SIG-M5 (cell line): ENCODE measurements around the gene PDZRN4.

Experiments
- DNase-seq: peaks from one replicate; lab custom pipeline; 2025; lab: John Stamatoyannopoulos, UW

PDZRN4 gene

DNA sequence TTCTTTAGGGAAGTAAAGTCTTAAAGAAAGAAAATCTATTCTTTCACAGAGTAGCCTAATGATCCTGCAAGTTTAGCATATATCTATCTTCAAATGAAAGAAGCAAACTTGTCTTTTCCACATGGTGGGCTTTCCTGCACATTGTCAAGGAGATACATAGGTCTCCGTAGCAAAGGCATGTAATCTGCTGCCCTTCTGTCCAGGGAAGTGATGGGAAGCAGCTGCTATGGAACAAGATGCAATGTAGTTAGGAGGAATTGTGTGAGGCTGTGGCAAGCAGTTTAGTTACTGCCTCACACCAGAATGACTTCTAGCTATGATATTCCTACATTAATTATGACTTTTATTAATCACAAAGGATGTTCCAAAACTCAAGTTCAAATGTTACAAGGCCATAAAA, 174.4 kb downstream of the PDZRN4 start:
- DNase-seq = no peak

DNA sequence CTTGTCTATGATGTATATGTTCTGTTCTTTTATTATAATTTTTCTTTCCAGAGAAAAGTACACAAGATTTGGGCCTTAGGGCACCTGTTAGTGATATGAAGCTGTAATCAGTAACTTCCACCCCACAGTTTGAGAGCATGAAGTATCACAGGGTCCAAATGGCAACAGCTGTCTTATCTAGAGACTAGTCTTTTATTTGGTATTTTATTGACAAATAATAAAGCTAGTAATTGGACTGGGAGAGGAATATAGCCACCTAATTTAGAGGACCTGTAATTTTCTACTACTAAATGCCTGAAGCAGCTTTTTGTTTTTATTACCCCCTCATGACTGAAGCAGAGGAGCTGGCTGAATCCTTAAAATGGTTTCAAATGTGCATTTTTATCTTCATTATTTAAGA, 174.8 kb downstream of the PDZRN4 start:
- no peak for DNase-seq

DNA sequence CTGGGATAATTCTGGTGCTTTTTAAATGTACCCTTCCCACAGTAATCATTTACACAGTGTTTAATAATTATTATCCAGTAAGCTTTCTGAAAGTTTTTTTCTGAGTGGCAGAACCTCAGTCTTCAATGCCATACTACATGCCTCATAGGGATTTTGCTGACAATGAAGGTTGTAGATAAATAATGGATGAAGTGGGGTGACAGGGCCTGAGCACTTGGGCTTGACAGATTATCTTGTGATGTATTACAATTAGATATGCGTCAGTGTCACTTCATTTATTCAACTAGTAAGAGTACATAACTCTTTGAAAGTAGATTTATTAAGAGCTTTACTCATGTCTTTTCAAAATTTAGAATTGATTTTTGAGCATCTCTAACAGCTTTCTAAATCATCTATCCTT, 176.1 kb downstream of the PDZRN4 start:
- no peak for DNase-seq

DNA sequence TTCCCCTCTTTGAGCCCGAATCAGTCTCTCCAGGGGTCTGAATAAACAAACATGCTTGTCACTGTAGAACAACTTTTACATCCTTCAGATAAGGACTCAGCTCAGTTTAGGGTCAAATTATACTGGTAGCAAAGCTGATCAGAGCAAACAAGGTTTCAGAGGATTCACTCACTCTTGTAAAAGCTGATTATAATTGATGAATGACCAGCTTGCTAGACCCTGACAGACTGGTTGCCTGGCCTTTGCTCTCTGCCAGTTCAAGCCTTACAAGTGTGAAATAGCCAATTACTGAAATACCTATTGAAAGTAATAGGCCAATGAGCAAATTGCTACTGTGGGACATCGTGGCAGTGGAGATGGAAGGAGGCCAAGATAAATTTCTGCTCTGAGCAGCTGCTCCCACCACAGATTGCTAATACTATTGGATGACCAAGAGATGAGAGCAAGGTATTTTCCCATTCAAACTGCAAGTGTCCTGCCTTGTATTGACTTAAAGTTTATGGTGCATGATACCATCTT, 177.6 kb downstream of the PDZRN4 start:
- no peak for DNase-seq

DNA sequence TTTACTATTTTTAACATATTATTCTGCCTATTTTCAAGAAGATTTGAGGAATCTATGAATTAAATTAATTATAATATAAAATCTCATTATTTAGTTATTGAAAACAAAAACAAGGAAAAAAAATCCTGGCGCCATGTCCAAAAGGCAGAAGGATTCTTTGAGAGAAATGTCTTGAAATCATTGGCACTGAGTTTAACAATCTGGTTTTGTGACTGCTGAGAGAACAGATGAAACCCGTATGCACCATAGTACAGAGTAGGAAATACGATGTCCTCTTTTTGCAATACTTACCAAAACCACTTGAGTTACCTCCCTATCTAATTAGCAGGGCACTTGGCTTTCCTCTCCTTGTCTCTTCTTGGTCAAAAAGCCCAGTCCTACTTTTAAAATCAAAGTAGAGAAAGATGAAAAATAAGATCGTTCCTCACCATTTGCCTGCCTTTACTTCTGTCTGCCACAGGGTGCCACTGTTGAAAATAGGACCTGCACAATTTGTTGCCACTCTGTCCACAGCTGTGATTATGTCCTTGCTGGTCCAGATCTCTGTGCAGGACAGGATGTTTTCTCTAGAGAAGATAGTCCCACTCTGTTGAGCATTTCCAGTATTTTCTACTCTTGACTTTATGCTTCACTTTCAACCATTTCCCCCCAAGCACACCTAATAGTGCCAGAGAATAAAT, 179.7 kb downstream of the PDZRN4 start:
- DNase-seq = no peak

DNA sequence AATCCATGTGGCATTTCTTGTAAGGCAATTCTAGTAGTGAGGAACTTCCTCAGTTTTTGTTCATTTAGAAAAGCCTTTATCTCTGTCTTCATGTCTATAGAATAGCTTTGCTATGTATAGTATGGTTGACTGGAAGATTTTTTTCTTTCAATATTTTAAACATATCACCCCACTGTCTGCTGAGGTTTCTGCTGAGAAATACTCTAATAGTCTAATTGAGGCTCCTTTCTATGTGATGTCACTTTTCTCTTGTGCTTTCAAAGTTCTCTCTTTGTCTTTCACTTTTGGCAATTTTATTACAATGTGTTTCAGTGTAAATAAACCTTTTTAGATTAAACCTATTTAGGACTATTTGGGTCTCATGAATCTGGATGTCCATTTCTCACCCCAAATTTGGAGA, 192.8 kb downstream of the PDZRN4 start:
- DNase-seq = no peak

DNA sequence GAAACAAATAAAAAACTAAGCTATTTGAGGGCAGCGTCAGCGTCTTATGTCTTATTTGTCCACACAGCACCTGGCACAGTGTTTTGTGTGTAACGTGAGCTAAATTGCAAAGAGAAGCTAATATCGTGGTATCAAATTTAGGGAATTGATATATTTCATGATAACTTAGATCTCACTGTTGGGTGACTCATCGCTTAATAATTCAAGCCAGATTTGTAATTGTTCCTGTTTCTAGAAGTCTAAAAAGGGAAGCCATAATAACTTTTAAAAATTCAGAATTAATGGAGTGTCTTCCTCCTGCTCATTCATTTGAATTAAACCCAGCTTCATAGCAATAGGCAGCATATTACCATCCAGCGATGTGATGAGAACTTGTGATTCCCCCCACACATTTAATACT, 214.7 kb downstream of the PDZRN4 start:
- no peak for DNase-seq

DNA sequence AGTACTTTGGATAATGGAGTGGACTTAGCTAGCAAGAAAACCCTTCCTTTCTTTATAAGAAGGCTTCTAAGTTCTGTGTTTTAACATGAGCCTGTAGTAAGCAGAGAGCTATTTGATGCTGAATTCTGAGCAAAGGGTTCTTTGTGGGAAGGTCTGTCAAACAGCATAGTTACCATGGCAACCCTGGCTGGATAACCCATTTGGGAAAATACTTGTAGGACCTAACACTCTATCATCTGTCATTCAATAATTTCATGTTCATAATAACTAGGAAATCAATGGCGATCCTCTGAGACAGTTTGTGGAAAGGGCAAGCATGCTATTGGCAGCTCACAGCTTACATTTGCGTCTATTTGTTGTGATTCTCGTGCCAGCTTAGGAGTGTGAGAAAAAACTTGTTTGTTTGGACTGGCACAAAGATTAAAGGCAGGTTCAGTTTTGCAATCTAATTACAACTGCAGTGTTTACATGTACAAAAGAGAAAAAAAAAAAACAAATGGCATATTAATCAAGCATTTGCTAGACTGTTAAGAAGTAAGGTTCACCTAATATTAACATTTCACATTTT, 219.2 kb downstream of the PDZRN4 start:
- no peak for DNase-seq

DNA sequence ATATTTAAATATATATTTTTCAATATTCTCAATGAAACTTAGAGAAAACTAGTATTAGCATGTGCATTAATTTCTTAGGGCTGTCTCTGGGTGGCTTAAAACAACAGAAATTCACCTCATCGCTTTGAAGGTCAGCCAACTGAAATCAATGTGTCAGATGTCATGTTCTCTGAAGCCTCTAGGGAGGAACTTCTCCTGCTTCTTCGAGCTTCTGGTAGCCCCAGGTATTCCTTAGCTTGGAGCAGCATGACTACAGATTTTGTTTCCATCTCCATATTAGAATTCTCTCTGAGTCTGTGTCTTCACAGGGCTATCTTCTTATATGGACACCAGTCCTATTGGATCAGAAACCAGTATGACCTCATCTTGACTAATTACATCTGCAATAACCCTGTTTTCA, 221.5 kb downstream of the PDZRN4 start:
- no peak for DNase-seq

DNA sequence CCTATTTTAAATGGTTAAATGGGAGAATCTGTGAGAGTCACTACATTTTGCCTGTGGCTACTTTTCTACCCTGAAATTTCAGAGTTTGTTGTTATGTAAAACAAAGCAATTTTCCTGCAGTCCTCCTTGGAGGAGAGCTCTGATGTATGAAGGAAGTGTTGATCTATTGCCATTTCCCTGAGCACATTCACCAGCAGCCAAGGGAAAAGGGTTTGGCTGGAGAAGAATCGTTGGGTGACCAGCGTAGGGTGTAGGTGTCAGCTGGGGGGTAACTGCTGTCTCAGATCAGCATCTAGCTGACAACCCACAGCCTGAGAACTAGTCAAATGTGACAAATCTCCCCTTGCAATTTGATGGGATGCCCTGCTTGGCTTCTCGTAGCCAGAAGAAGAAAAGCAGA, 230.5 kb downstream of the PDZRN4 start:
- DNase-seq = no peak

DNA sequence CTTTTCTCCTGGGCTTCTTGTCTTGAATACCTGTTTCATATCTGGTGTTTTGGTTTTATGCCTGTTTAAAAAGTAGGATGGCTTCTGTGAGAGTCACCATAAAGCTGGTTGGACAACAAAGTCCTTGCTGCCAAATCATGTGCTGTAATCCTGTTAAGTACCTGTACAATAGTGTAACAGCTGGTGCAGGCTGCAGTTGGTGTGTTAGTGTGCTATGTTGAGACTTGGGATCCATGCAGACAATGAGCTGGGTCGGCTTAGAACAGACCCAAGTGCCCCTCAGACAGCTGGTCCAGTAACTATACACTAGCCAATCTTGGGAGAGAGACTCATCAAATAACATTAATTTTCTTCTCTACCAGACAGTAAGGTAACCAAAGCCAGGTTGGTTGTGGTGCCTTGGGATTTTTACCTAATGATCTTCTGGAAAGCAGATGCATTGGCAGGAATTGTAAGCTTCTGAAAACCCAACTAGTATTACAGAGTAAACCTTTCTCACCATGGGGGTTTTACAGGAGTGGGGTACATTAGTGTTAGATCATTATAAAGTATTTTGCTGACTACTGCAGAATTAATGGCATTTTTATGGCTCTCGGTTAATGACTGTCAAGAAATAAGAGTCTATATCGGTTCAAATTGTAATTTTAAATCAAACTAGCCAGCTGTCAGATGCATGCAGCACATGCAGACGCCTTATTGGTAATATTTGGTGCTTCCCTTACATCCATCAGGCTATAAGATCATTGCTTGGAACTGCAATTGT, 231.2 kb downstream of the PDZRN4 start:
- DNase-seq = no peak

DNA sequence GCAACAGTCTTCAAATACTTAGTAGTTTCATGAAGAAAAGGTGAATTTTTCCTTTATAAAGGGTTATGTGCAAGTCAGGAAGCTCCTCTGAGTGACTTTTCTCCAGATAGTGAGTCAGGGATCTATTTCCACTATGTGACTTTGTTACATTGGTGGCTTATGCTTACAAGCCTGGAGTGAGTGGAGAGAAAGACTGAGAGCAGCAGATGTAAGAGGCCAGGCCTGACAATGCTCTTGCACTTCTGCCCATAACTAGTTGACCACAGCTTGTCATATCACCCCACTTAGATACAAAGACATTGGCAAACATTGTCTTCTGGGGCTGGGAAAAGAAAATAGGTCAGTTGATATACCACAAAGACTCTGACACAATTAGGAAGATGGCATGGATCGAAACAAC, 236.5 kb downstream of the PDZRN4 start:
- no peak for DNase-seq

DNA sequence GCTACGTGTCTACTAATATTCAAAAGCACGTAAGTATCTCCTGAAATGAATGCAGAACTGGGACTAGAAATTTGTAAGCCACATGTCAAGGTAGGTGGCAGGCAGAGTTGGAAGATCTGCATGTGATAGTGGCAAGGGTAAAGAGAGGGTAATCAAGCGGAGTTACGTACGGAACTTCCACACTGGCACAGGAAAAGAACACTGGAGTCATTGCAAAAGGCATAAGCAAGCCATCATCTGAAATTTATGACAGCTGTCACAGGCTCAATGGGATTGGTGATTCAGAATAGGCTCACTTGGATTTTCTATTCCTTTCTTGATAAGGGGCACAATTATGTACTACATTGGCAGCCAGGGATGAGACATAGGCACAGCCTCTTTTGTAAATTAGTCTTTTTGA, 245.3 kb downstream of the PDZRN4 start:
- no peak for DNase-seq

DNA sequence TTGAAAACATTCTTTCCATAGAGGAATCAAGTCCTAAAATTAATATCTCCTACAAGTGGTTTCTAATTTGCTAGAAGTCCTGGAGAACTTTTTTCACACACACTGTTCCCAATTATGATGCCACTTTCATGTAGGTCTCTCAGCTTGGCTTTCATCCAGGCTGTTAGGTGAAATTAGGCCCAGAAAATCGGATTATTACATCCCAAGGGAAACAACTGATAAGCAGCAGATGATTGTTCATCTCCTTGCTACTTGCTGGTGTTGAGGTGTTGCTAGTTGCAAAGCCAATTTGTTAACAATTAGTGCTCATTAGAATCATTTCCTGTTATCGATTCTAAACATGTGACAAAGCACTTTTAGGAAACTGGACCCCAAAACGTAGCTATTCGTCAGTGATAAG, 248.0 kb downstream of the PDZRN4 start:
- no peak for DNase-seq

DNA sequence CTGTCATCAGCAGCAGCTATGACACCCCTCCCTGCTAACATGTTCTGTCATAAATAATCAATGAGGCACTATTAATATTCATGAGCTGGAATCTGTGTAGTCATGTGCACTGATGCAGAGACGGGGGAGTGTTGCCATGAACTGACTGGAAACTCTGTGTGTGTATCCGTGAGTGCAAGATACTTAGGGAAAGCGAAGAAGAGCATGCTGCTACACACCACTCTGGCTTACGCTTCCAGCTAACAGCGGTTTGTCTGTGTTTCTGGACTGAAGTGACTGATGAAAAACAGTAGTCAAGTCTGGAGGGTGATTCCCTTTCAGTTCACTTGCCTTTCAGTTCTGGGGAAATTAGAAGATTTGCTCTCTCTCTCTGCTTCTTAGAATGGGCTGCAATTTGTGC, 249.4 kb downstream of the PDZRN4 start:
- DNase-seq = no peak

DNA sequence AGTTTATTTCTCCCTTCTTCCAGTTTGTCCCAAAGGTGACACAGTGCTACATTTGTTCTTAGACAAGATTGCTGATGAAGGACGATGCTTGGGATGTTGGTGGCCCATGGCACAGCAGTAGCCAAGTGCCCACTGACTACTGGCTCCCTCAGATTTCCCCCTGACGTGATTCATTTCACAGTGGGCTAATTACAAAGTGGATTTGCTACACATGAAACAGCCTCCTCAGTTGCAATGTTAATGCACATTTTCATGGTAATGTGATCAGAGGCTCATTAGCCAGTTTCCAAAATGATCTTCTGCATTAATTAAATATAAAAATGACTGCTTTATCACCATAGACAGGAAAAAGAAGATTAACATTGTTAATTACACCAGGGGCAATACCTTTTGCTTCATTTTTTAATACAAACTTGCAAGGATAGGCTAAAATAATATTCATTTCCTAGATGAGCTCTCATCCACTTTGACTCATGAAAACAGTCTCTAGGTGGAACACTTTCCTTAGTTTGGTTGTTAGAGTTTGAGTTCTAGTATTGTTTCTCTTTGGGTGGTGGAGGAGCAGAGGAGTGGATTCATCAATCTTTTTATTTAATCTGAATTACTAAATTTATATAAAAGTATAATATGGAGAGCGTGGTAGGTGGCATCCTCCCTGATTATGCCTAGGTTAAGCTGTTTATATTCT, 250.9 kb downstream of the PDZRN4 start:
- DNase-seq = no peak

DNA sequence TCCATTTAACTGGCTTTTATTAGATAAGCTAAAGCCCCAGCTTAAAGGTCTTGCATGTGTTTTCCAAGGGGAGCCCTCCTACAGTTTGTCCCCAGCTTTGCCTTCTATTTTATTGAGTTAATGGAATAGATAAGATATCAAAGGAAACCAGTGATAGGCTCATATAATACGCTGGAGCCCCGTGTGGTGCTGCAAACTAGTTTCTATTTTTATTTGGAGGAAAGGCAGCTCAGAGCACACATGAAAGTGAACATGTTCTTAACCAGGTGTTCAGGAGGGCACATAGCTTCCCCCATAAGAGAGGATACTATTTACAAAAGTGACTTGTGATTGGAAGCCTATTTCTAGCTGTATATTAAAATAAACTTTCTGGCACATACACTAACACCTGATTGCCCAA, 251.7 kb downstream of the PDZRN4 start:
- DNase-seq = no peak

DNA sequence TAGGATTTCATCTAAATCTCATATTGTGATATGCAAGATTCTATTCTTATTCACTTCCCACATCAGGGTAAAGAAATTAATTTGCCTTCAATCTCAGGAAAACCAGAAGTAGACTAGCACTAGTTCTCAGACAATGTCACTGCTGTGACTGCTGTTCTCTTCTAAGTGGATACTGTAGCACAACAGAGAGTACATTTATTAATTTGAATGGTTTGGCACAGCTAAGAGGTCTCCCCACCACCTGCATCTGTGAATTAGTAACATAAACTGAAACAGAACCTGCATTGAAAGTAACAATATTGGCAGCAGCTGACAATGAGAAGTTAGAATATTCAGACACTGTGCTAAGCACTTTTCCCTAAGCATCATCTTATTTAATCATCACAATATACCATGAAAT, 253.1 kb downstream of the PDZRN4 start:
- DNase-seq = no peak

DNA sequence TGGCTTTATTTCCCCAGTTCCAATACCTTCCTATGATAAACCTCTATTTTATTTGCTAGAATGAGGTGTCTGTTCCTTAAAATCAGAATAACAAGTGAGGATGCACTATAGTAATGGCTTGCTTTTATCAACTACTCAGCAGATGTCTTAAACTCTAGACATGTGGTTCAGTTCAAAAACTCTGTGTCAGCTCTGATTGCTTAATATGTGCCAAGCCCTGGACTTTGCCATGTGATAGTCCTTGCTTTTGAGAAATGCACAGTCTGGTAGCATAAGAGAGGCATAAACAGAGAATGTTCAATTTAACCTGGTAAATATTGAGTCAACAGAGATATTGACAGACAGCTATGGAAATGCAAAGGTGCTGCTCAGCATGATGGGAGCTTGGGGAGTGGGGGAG, 254.8 kb downstream of the PDZRN4 start:
- DNase-seq = no peak

DNA sequence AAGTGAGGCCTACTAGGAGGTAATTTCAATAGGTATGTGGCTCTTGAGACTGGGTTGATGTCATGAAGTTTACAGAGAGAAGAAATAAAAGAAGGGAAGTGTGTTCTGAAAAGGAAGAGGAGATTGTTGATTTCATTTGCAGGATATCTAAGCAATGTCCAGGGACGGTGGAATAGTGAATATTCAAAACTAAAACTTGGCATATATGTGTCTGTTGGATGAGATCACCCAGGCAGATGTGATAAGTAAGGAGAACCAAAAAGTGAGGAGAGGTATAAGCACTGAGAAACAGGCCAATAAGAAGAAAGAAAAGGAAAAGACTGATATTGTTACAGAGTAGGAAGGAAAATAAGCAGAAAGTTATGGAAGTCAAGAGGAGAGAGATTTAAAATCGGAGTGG, 255.6 kb downstream of the PDZRN4 start:
- no peak for DNase-seq

DNA sequence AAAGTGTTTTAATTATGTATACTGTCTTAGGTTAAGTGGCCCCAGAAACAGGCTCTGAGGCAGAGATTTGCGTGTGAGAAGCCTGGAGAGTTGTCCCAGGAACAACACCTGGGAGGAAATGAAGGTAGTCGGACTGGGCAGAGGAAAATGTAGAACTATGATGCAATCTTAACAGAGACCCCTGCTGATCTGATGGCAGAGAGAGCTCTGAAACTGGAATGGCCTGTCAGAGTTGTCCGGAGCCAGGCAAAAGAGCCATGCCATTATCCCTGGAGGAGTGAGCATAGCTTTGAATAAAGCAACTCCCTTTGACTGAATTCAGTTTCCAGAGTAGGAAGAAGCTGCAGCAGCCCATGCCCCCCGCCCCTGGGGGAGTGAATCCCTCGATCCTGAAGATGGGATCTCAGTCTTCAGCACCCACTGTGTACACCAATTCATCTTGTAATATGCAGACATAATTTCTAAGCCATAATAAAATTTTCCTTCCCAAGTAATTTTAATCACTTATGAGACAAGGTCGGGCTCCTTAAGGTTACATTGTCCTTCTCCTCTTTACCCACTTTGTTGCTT, 264.8 kb downstream of the PDZRN4 start:
- no peak for DNase-seq

DNA sequence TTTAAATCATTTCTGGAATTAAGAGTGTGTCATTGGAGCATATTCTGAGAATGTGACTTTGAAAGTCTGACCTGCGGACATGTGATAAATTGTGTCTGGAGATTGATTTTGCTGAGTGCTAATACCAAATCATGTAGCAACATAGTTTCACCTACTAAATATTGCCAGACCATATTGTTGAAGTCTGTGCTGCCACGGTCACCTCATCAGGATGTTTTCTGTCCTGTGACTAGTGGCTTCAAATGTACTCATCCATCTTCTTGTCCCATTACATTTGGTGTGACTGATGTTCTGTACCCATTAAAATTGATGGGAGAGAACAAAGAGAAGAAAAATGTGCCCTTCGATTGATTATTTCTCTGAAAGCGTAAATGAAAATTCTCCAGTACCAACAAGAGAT, 265.3 kb downstream of the PDZRN4 start:
- no peak for DNase-seq
